ENCODE measurements around the gene DIABLO.

GRCh38 chr12:122174155-122174845 is 51.6 kb downstream of the DIABLO start, which contains the start of gene IL31:
- TF ChIP-seq CTCF (conservative IDR thresholded peaks at IDR 0.05 in 1 of 2, IDR thresholded peaks at IDR 0.05 in 1 of 2; ENCODE audit: low read depth in 1 of 2, low read length in 2 of 2) (no peak), EZH2 (IDR thresholded peaks at IDR 0.05; ENCODE audit: low read length, missing control alignments) (no peak)

All from fibroblast of lung (primary cell).